Choroid plexus epithelial cell (primary cell): ENCODE results near the gene NOS3.
"Not testable (repeated sequence)": the region's sequence is repeated elsewhere in the genome, so short reads cannot be mapped to it uniquely, and the experiment has no call there.

Experiments
- DNase-seq: peaks from one replicate; pipeline ENCODE4 v3.0.0-alpha.2; 2010; ENCODE audit warnings: low read depth
- H3K4me3 ChIP-seq: 2 replicates; pipeline ENCODE4 v1.5.1; 2011; ENCODE audit warnings: low read depth, mild to moderate bottlenecking, control low read depth, low read length, moderate library complexity
- TF ChIP-seq, protein P1 (sequence below): conservative IDR thresholded peaks from 2 replicates; pipeline ENCODE4 v1.5.1; 2011; ENCODE audit warnings: low read depth, mild to moderate bottlenecking, control low read depth, inconsistent platforms, low read length, moderate library complexity

NOS3 gene

DNA sequence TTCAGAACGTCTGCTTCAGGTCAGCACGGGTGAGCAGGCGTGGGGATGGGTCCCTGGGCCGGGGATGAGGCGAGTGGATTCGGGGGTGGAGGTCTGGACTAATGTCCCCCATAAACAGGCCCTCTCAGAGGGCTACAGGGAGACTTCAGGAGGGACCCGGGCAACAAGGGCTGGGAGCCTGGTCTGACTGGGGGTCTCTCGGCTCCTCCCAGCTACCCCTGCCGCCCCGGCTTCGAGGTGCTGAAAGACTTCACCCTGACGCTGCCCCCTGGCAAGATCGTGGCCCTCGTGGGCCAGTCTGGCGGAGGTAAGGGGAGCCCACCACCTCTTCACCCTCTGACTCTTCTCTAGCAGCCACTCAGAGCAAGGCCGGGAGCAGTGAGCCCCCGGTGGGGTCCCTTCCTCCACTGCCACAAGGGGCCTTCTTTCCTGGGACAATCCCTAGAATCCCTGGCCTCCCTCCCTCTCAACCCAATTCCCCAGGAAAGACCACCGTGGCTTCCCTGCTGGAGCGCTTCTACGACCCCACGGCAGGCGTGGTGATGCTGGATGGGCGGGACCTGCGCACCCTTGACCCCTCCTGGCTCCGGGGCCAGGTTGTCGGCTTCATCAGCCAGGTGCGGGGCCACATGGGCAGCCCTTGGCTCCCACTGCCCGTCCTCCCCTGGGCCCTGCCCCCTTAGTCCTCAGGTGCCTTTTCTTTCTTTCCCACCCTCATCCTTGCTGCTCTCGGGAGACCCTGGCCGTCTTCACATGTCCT lies 50.0 kb downstream of the NOS3 start:
- H3K4me3 ChIP-seq = no peak overlapping the region
- DNase-seq = no peak
- TF ChIP-seq, protein P1, sequence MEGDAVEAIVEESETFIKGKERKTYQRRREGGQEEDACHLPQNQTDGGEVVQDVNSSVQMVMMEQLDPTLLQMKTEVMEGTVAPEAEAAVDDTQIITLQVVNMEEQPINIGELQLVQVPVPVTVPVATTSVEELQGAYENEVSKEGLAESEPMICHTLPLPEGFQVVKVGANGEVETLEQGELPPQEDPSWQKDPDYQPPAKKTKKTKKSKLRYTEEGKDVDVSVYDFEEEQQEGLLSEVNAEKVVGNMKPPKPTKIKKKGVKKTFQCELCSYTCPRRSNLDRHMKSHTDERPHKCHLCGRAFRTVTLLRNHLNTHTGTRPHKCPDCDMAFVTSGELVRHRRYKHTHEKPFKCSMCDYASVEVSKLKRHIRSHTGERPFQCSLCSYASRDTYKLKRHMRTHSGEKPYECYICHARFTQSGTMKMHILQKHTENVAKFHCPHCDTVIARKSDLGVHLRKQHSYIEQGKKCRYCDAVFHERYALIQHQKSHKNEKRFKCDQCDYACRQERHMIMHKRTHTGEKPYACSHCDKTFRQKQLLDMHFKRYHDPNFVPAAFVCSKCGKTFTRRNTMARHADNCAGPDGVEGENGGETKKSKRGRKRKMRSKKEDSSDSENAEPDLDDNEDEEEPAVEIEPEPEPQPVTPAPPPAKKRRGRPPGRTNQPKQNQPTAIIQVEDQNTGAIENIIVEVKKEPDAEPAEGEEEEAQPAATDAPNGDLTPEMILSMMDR = no peak

DNA sequence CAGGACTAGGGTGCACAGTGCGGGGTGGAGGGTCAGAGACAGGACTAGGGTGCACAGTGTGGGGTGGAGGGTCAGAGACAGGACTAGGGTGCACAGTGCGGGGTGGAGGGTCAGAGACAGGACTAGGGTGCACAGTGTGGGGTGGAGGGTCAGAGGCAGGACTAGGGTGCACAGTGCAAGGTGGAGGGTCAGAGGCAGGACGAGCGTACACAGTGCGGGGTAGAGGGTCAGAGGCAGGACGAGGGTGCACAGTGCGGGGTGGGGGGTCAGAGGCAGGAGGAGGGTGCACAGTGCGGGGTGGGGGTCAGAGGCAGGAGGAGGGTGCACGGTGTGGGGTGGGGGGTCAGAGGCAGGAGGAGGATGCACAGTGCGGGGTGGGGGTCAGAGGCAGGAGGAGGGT lies 52.6 kb downstream of the NOS3 start:
- DNase-seq, H3K4me3 ChIP-seq: not testable (repeated sequence)

DNA sequence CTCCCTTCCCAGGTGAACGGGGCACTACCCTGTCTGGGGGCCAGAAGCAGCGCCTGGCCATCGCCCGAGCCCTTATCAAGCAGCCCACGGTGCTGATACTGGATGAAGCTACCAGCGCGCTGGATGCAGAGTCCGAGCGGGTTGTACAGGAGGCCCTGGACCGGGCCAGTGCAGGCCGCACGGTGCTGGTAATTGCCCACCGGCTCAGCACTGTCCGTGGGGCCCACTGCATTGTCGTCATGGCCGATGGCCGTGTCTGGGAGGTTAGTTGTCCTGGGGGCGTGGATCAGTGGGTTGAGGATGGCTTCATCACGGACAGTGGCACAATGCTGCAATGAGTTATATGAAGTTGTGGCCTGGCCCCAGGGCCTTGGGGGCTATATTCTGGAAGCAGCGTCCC lies 53.1 kb downstream of the NOS3 start:
- TF ChIP-seq, protein P1 = no peak
- DNase-seq = no peak
- no peak overlapping the region for H3K4me3 ChIP-seq

DNA sequence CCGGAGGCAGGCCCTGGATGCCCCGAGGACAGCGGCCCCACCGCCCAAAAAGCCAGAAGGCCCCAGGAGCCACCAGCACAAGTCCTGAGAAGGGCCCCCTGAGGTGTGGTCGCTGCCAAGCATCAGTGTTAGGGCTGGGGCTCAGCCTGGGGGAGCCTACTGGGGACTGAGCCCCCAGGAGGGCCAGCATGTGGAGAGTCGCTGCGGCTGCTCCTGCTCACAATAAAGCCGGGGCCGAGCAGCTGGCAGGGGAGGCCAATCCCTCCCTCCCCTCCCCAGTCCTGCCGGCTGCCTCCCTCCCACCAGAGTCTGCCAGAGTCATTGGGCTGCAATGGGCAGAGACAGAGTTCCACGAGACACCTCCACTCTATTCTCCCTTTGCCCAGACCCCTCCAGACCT lies 54.4 kb downstream of the NOS3 start:
- TF ChIP-seq, protein P1 = no peak
- H3K4me3 ChIP-seq = no peak overlapping the region
- no peak for DNase-seq

DNA sequence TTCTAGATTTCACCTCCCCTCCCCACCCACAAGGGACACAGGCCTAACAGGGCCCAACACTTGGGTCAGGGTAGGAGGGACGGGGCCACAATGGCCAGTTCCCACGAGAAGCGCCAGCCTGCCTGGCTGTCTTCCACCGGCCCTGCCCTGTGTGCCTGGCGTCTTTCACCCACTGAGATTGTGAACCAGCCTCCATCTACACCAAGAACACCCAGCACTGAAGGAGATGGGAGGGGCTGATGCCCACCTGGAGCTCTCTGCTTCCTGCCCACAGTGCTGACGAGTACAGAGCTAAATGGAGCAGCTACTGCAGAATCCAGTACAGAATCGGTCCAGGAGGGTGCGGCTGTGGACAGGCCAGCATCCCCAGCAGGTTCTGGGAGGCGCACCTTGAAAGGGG lies 55.1 kb downstream of the NOS3 start:
- TF ChIP-seq, protein P1 = no peak
- no peak overlapping the region for H3K4me3 ChIP-seq
- no peak for DNase-seq

DNA sequence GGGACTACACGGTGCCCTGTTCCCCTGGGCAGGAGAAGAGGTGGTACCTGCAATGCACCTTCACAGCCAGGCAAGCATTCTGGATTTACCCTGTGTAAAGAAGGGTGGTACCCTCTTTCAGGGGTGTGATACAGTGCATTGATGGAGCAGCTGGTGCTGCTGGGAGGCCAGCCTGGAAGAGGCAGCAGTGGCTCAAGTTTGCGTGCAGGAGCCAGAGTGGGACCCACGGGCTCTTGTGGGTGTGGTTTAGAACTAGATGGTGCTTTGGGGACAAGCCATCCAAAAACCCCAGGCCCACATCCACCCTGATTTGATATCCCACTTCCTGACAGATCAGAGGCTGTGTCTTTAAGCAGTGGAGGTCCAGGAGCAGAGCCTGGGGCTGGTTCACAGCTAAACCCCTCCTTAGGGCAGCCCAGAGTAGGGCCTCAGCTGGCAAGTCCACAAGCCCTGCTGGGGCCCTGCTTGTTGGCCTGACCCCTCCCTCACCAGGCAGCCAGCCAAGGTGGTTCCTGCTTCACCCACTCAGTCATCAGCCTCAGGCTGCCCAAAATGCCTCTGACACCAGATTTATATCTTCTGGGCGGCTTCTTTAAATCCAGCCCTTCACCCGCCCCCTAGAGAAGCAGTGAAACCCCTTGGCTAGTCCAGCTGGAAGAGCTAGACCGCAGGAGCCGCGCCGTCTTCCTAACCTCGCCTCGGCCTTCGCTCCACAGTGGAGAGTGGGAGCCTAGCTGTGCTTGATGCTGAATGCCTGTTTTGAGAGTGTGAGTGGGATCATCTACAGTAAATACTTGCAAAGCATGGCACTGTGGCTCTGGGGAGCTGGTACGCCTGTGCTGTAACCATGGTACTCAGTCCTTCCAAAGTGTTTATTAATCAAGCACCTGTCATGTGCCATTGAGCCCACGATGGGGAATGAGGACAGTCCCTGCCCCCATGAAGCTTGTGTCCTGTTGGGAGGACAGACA lies 56.1 kb downstream of the NOS3 start:
- peak; percentile 19 for DNase-seq
- H3K4me3 ChIP-seq = no peak overlapping the region
- TF ChIP-seq, protein P1 = no peak

DNA sequence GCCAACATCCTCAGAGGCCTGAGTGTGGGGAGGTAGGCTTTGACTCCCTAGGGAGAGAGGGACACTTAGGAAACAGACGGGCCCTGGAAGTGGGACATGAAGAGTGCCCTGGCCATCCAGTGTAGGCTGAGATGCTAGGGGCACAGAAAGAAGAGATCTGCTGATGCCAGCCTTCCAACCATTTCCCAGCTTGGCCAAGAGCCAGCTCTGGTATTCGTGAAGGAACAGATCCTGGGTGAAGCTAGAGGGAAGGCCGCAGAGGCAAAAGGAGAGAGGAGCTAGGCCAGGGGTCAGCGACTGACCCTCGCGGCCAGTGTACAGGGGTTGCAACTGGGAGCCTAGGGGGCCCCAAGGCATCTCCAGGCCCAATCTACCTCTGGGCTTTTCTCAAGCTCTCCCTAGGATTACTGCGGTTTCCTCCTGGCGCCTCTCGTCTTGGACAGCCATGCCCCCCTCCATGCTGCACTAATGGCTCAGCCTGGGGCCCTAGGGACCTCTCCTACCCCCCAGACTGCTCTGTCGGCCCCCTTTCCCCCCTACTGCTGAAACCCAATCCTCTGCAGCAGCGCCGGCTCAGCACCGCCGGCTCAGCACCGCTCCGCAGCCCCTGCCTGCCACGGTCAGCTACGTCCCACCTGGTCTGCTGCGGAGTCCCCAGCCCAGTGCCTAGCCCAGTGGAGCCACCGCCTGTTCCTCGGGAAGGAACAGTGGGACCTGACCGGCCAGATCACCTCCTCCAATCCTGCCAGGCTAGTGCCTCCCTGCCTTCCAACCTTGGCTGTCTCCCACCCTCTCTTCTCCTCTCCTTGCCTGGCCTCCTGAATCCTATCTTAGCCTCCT lies 57.4 kb downstream of the NOS3 start, which contains the start of gene ASIC3:
ASIC3 (plus strand) TSS at position 556 of the 840 bp plus-strand sequence. CDS start 355 bp downstream, outside the sequence.
- TF ChIP-seq, protein P1 = no peak
- DNase-seq = no peak
- H3K4me3 ChIP-seq = no peak within 1 kb of the TSS
